ENCODE data around the gene TTN.

- TF ChIP-seq POLR2A (IDR thresholded peaks at IDR 0.05; ENCODE audit: control extremely low read depth in 1 of 2, low read depth in 2 of 2, low read length in 2 of 2) (no peak), CEBPB (IDR thresholded peaks at IDR 0.05; ENCODE audit: low read depth, low read length) (no peak), CTCF (IDR thresholded peaks at IDR 0.05; ENCODE audit: control extremely low read depth in 1 of 3, insufficient read depth in 1 of 3, low read depth in 1 of 3, low read length in 3 of 3) (no peak), CHD2 (IDR thresholded peaks at IDR 0.05; ENCODE audit: low read length) (no peak), SP2 (IDR thresholded peaks at IDR 0.05; ENCODE audit: low read length) (no peak), POLR2AphosphoS5 (IDR thresholded peaks at IDR 0.05; ENCODE audit: low read depth, low read length) (no peak), TAF1 (IDR thresholded peaks at IDR 0.05; ENCODE audit: low read depth, low read length) (no peak)
Measured at GRCh38 chr2:178834086-178834485, 26.9 kb upstream of the TTN start.

Measured in H1 (cell line).